NK-92 (cell line): Measurements from ENCODE around the gene MYLK4.

Experiments
- DNase-seq: peaks from one replicate; lab custom pipeline; 2025; ENCODE audit not compliant: unreplicated experiment; lab: John Stamatoyannopoulos, UW

The MYLK4 gene

DNA sequence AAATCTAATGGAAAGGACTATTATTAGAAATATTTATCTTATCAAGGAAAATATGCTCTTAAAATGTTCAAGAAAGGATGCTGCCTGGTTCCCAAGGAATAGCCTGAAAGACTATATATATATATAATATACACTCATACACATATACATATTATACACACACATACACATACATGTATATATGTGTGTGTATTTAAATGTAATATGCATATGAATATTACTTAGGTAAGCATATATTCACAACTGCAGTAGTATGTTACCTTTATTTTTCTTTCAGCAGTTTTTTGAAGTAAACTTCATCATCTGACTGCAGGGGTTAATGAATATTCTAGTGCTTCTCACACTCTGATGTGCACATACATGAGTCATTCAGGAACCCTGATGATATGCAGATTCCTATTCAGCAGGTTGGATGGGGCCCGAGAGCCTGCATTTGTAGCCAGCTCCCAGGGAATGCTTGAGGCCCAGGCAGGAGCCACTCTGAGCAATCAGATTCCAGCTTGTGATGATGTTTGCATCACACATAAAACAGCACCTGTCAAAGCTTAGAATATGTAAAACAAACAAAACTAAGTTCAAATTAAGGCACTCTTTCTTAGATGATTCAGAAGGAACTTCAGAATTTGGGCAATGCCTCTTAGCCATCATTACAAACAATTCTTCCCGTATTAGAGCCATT lies 16.1 kb downstream of the MYLK4 start:
- DNase-seq = no peak

DNA sequence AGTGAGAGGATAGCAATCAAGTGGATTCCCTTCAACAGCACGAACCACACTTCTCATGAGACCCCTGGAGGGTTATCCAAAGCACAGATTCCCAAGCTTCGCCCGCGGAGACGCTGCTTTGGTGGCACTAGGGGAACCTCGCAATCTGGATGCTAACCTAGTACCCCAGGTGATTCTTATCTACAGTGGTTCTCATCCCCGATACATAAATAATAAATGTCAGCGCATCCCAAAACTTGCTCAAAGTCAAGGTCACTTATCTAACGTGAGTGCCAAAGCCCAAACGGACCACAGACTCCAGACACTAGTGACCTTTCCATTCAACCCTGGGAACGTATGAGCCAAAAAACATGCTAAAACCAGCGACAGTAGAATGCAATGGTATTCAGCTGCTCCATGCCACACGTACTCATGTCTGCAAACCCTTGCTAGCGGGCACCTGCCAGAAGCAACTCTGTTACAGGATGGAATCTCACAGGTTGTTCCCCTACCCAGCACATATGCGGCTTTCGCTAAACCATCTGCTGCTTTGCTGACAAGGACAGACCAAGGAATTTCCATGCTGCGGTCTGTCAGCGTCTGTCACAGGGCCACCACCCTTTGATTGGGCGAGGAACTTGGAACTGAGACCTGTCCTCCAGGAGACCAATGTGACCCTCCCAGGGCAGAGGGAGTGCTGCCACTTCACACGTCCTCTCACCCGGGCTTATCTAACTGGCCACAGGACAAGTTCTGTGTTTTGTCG lies 16.8 kb downstream of the MYLK4 start:
- DNase-seq = no peak

DNA sequence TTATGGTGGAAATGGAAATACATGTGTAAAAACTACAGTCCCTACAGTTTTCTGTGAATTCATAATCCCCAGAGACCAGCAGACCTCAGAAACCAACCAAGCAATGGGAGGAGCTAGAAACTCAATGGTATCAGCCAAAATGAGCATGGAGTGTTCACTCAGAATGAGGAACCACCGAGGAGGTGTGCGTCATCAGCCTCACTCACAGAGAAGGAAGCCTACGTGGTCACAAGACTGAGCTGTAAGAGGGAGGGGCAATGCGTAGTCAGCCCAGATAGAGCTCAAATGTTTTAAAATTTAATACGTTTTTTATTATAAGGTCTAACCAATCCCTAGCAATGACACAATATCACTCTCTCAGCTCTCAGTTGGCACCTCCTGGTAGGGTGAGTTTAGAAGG lies 17.4 kb downstream of the MYLK4 start:
- DNase-seq = no peak

DNA sequence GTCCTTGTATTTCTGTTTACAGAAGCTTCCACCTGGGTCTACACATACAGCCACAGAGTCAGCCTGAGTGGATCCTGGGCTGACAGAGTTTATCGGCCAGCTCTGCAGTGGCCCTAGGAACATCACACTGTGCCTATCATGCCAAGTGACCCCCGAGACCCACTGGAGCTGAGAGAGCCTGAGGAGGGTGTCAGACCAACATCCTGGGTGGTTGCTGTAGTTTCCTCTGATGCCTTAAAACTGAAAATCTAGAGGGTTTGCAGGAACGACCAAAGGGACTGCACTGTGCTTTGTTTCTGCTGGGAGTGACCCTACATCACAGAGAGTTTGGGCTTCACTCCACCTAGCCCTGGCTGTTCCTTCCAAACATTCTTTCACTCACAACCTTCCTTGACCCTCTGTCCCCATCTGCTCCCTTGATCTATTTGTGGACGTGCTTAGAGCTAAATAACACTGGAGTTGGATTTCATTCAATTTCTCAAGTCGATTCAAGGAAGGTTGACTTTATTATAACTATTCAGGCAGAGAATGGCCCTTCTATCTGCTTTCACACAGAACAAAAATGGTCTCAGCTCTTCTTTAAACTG lies 18.1 kb downstream of the MYLK4 start:
- no peak for DNase-seq

DNA sequence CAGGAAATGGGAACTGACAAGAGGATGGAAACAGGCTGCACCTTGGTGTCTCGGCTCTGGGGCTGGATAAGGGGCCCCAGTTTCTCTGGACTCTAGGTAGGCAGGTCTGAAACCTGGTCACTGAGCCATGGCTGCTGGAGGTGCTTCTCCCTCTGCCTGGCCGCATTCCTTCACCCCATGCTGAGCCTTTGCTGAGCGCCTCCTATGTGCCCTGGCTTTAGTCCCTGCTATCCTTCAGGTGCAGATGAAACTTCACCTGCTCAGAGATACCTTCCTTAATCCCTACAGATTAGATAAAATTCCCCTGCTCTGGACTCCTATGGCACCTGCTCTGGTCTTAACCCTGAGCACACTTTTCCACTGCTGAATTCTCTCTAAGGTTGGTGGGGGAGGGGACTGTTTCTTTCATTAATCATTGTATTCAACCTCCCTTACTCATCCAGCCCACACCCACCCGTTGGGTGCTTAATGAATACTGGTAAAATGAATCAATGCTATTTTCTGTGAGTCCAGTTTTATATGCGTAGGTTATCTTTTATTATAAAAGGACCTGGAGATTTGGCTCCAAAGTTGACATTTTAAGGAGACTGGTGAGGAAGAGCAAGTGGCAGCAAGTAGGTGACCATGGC lies 19.3 kb downstream of the MYLK4 start:
- no peak for DNase-seq

DNA sequence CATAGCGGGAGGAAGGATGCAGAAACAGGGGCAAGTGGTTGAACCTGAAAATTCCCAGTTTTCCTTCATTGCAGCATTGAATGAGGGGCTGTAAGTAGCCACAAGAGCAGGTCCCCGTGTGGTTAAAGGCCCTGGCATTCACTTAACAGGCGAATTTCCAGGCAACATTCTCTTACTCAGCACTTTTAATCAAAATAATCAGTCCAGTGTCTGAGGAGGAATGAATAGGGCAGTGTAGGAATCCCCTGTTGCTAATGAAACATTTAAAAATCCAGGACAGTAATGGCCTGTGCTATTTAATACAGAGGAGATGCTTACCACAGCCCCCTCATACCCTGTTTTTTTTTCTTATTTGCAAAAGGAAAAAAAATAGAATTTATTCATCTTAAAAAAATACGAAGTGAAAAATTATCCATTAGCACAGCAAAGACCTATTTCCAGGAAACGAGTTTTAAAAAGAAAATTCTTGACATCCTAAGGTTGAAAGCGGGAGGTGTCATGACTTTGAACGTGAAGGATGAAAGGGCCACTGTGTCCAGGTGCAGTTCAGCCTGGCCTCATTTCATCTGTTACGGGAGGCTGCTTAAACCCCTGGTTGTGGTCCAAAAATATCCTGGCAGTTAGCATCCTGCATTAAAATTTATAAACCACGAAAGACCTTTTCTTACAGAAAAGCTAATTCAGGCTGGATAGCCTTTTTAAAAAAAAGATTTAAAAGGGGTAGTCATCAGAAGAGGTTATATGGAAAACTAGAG lies 20.2 kb downstream of the MYLK4 start:
- no peak for DNase-seq

DNA sequence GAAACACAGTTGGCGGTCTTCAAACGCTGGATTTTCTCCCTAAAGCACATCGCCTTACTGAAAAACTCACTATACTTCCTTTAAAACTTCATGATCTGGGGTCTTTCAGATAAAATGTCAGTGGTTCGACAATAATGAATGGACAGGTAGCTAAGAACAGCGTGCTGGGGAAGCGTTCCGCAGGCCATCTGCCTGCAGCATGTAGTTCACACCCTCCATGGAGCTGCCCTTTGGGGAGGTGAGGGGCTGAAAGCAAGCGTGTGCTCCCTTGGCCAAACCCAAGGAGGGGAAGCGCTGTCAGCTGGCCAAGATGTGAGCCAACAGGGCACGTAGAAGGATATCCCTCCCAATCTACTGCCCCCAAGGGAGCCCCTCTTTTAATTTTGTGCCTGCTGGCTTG lies 20.8 kb downstream of the MYLK4 start:
- DNase-seq = no peak

DNA sequence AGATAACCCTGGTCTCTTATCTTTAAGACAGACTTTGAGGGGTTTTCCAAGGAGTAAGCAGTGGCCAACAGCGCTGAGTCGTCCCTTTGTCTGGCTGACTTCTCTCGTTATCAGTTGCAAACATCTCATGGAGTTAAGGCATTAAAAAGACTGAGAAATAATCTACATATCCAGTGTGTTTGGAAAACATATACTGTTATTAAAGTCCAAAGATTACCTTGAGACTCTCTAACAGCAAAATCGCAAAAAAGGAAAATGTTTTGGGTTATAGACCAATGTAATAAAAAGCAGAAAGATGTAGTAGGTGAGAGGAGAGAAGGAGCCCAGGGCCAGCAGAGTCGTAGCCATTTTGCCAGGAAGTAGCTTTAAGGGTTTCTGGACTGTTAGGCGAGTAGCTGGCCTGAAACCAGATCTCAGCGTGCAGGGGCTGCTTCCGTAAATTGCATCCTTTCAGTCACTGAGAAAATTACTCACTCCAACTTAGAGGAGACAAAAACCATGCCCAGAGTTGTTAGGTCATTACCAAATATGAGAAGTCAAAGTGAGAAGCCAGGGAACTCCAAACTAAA lies 24.6 kb downstream of the MYLK4 start:
- no peak for DNase-seq

DNA sequence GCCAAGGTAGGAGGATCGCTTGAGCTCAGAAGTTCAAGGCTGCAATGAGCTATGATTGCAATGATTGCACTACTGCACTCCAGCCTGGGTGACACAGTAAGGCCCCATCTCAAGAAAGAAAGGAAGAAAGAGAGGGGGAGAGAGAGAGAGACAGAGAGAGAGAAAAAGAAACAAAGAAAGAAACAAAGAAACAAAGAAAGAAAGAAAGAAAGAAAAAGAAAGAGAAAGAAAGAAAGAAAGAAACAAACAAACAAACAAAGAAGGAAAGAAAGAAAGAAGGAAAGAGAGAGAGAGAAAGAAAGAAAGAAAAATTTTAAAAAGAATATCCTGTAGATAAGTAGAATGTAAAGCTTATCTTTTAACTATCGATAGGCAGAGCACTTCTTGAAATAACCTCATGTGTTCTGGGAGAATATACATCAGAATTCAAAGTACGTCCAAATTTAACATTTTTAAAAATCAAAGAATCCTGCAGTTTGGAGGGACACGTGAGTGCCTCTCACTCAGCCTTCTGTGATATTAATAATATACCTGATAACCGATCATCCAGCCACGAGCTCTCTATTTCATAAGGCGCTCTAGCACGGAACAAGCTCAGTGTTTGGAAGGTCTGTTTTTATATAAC lies 25.2 kb downstream of the MYLK4 start:
- no peak for DNase-seq

DNA sequence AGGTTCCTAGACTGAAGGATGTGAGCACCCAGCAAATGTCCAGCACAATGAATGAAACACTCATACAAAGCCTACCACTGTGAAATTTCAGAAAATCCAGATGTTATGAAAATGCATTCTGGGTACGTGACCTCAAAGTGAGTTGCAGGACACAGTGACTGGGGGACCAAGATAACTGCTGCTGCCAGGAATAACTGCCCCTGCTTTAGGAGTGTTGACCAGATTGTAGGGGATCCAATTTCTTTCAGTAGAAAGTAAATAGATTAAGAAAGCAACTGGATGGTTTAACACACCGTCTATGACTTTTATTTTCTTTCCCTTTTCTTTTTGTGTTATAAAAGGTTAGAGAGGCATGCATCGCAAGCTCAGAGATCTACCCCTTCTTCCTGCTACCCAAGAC lies 29.5 kb downstream of the MYLK4 start:
- no peak for DNase-seq

DNA sequence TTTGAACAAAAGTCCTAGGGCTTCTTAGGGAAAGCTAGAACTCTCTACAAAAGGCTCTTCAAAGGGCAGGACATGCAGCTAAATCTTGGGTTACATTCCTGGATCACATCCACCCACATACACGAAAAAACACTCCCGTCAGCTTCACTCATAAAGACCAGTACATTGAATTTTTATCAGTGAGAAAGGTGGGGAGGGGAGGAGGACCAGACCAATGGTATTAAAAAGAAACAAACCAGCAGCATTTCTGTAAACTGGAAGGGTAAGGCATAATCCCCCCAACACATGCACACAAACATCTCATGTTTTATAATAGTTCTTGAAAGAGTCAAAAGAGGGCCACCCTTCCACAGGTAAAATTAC lies 31.6 kb downstream of the MYLK4 start:
- no peak for DNase-seq

DNA sequence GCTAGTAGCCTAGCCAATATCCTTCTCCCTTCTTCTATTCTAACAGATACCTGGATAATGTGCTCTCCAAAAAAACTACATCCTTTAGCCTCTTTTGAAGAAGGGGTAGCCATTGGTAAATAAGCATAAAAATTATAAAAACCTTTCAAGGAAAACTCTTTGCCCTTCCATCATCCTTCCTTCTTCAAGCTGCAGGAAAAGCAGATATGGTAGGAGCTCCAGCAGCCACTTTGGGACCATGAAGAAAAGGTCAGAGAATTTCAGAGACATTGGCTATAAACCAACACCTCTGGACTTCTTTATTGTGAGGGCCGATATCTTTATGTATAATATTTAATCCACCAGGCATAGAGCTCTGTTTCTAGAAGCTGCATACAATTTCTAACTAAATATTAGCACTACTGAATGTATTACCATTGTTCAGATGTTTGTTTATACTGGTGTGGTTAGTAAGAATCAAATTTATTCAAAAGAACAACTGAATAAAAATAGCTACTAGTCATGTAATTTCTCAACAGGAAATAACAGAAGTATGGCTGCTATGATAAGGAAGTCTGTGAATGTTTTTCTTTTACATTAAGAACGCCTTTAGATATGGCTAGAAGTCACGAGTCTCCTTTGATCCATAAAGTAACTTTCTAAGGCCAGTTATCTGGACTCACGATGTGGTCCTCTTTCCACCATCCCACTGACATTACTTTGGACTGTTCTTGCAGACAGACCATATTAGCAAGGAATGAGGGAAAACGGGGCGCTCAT lies 32.2 kb downstream of the MYLK4 start:
- no peak for DNase-seq

DNA sequence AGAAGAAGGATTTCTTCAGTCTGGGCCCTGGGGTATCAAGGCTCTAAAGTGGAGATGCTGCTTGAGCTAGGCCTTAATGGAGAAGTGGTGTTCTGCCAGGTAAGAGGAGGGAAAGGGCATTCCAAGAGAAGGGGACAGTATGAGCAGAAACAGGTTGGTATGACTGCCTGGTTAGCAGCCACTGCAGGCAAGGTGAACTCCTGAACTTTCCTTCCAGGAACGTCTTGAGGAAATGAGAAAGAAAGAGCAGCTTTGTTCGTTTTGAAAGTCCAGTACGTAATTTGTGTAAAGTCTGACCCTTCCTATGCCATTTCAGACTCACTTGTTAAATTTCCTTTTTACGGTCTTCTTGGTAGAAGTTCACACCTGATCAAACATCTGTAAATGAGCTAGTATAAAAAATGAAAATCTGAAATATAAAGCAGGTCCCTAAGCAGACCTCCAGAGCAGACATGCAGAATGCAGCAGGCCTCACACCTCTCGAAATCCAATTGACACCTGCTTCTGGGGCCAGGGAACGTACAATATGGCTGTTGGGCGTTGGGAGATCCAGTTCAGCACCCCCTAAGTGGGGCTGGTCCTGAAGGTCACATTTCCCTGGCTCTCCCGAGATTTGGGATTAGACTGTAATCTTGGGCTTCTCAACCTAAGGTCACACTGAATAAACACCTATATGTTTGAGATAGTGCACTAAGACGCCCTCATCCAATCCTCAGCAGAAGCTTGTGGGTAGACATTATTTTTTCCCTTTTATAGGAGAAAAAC lies 33.6 kb downstream of the MYLK4 start:
- no peak for DNase-seq

DNA sequence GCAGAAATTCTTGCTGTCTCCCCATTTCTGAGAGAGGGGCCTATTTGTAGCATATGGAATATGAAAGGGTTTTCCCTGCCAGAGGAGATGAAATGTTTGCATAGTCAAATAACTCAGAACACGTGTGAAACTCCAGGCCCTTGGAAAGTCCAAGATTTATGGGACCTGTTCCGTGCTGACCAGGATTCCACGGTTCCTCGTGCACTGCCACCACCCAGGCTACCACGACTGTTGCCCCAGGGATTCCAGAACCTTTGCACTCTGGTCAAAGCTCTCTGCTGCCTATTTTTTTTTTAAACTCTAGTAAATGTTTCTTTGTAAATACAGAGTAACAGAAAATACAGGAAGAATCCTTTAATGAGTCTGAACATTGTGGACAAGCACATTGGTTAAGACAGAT lies 35.0 kb downstream of the MYLK4 start:
- DNase-seq = no peak

DNA sequence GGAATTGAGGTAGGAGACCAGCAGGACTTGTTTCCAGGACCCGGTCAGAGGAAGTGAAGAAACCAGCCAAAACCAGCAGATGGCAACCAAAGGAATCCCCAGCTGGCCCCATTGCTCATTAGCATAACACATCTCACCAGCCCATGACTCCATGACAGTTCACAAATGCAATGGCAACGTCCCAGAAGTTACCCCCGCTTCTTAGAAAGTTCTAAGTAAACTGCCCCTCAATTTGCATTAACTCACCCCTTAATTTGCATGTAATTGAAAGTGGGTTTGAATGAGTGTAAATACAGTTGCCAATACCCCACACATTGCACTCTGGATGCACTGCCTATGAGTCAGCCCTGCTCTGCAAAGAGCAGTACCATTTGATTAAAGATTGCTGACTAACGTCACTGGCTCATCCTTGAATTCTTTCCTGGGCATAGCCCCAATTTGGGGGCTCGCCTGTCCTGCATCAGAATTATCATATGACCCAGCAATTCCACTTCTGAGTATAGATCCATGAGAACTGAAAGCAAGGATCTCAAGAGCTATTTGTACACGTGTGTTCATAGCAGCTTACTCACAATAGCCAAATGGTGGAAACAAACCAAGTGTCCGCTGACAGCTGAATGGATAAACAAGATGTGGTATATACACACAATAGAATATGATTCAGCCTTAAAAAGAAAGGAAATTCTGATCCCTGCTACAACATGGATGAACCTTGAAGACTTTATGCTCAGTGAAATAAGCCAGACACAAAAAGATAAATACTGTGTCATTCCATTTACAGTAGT lies 36.4 kb downstream of the MYLK4 start:
- no peak for DNase-seq

DNA sequence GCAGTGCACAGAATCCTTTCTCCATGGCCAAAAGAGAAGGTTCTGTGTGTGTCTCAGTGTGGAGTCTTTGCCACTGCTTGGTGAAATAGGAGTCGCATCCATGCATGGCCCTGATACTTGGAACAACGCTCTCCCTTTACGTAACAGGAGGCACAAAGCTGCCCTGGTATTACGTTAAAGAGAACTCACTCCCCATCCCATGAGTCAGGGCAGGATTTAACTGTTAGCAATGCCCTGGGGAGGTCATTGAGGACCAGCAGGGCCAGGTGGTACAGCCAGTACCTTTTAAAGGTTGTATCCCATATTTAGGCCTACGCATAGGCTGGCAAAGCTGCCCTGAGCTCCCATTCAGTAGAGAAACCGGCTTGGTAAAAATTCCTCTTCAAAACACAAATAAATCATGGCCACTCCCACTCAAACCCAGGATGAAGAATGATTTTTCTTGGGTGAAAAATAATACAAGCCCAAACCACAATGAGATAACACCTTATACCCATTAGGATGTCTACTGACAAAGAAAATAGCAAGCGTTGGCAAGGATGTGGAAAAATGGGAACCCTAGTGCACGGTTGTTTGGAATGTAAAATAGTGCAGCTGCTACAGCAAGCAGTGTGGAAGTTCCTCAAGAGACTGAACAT lies 37.1 kb downstream of the MYLK4 start:
- no peak for DNase-seq

DNA sequence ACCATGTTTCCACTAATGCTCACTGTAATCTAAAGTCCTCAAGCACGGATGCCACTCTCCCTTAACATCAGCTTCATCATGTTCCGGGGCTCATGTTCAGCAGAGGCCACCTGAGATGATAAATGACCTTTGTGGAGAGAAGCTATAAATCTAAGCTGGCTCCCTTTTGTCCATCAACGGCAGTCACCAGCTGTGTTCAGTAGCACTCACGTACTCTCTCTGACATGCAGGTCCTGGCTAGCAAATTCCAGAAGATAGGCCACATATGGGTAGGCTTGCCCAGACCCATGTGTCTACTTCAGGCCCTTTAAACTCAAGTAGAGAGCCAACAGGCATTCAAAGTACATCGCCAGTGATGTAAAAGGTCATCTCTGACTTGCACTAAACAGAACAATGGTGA lies 38.6 kb downstream of the MYLK4 start:
- no peak for DNase-seq

DNA sequence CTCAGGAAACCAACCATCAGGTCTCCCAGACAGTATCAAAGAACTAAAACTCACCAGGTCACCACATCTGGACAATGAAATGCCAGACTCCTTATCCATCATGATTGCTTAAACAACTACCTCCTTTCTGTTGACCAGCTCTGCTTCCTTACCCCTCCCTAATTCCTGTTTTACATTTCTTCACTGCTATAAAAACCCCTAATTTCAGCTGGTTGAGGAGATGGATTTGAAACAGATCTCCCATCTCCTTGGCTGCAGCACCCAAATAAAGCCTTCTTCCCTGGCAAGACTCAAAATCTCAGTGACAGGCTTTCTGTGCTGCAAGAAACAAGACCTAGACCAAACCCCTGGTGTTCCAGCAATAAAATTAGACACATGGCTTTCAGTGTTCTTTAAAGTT lies 40.3 kb downstream of the MYLK4 start:
- no peak for DNase-seq
